SK-MEL-5 (cell line): Measurements from ENCODE around the gene RANBP6. TPM values are rescaled to one million over a fixed set of nuclear protein-coding genes. Genes with fewer than 3 reads are reported as not detected.

Source experiments
- small RNA-seq, 2 experiments: library from RNA; depleted of rRNA; stranded (forward); fragments of <200 nt; gene quantifications; one replicate each; pipeline ENCODE3, GENCODE V24; 2014
- total RNA-seq: library from RNA; depleted of rRNA; stranded (reverse); fragments of >200 nt; shearing (Covaris generic); gene quantifications from 2 replicates; pipeline ENCODE4 v1.2.3, GENCODE V29; 2014; rRNA removed

RANBP6 gene
- total RNA-seq, 1 experiment from 2014 or later: 18.1 TPM

Small RNA genes within 50 kb of the gene (small RNA-seq; reads per million reads assigned to genes)
- 0 reads per million in 2 experiments for gene MIR4665

Other genes with a start within 250 kb of the RANBP6 start
- gene ERMP1, start 182.5 kb downstream of the RANBP6 start, total RNA-seq: 35.2 and 38.2 TPM in 2 replicates
- 3,042 and 3,120 TPM in 2 replicates for gene MLANA, start 124.7 kb downstream of the RANBP6 start, total RNA-seq
- 0.05 TPM in 1 of 2 replicates, not detected in the other for gene IL33, start 200.2 kb upstream of the RANBP6 start, total RNA-seq